K562 (cell line): ENCODE results near the gene SPRR2A. TPM values are rescaled to one million over a fixed set of nuclear protein-coding genes. Genes with fewer than 3 reads are reported as not detected.

Experiments used
- ATAC-seq: fragments of 200-7000 bp; cut with Tn5 transposase; 3 replicates; pipeline ENCODE4 v1.9.1; 2020; ENCODE audit warnings: moderate library complexity
- BruUV-seq: library from RNA; stranded (reverse); fragments of 400-500 nt; replicated peaks from 2 replicates; lab custom pipeline; 2021; lab: Mats Ljungman, UMichigan
- CTCF ChIA-PET: fragments of 300-600 bp; formaldehyde crosslinking; extraction: SDS; loops from one replicate; lab custom pipeline; 2021; ENCODE audit warnings: low intra/inter-chr PET ratio; lab: Yijun Ruan, JAX
- POLR2A ChIA-PET: fragments of 300-600, 350-650 bp; sonication (Branson Sonifier 250); formaldehyde crosslinking; extraction: SDS; loops from one replicate; lab custom pipeline; 2021; ENCODE audit warnings: antibody characterized with exemption, inconsistent platforms; lab: Yijun Ruan, JAX
- DNase-seq, 4 experiments: peaks; one replicate each; pipeline versions ENCODE4 v3.0.0 to v3.0.0-alpha.2; 2011 to 2018; ENCODE audit warnings: low spot score in 3 of 4, mixed read lengths in 3 of 4; ENCODE audit errors: extremely low read depth in 1 of 4
- FAIRE-seq: peaks from 2 replicates; lab custom pipeline; 2011; peaks lifted over from hg19 to GRCh38; lab: Jason Lieb, UNC
- H2AFZ ChIP-seq: 2 replicates; pipeline ENCODE4 v1.6.0; 2011; ENCODE audit warnings: low read depth, low read length, control low read depth, inconsistent platforms
- H3K27ac ChIP-seq: fragments of 200-600 bp; 3 replicates; pipeline ENCODE4 v1.8.0; 2011; ENCODE audit warnings: low read depth, mild to moderate bottlenecking, control low read depth, inconsistent platforms, low read length, moderate library complexity, mixed read lengths; ENCODE audit errors: extremely low read depth
- H3K27me3 ChIP-seq, 2 experiments: fragments of 300-600 bp in 1 of 2; 2 replicates in 1 of 2; 3 replicates in 1 of 2; pipeline versions ENCODE4 v1.6.0 to v1.8.0; 2011; ENCODE audit warnings: inconsistent platforms in 2 of 2, low read length in 2 of 2, mild to moderate bottlenecking in 1 of 2, mixed read lengths in 1 of 2, moderate library complexity in 1 of 2; ENCODE audit not compliant: control insufficient read depth in 2 of 2, insufficient read depth in 2 of 2
- H3K36me3 ChIP-seq: fragments of 300-600 bp; 3 replicates; pipeline ENCODE4 v1.8.0; 2011; ENCODE audit warnings: mild to moderate bottlenecking, low read length, inconsistent platforms; ENCODE audit not compliant: control insufficient read depth, insufficient read depth
- H3K4me1 ChIP-seq, 2 experiments: fragments of 200-600 bp in 1 of 2; replicated peaks in 1 of 2; 2 replicates in 1 of 2; 3 replicates in 1 of 2; pipeline versions ENCODE4 v1.5.1 to v1.8.0; 2011; ENCODE audit warnings: inconsistent platforms in 2 of 2, low read length in 2 of 2, mild to moderate bottlenecking in 1 of 2, mixed read lengths in 1 of 2, moderate library complexity in 1 of 2; ENCODE audit not compliant: control insufficient read depth in 2 of 2, insufficient read depth in 2 of 2
- H3K4me2 ChIP-seq: 2 replicates; pipeline ENCODE4 v1.6.1; 2011; ENCODE audit warnings: low read length, control low read depth, inconsistent platforms, mixed read lengths; ENCODE audit not compliant: insufficient read depth
- H3K4me3 ChIP-seq: fragments of 200-600 bp; sonication (generic), shearing (Covaris generic); 2 replicates; pipeline ENCODE4 v1.5.1; 2016; ENCODE audit warnings: control low read depth, inconsistent platforms
- H3K79me2 ChIP-seq: fragments of 200-600 bp; 3 replicates; pipeline ENCODE4 v1.8.0; 2011; ENCODE audit warnings: low read length, inconsistent platforms; ENCODE audit not compliant: control insufficient read depth, insufficient read depth
- H3K9ac ChIP-seq, 2 experiments: 2 replicates each; pipeline versions ENCODE4 v1.6.0 to v1.6.1; 2011; ENCODE audit warnings: low read depth in 2 of 2, low read length in 2 of 2, control low read depth in 1 of 2, inconsistent platforms in 1 of 2, mild to moderate bottlenecking in 1 of 2, mixed read lengths in 1 of 2; ENCODE audit not compliant: insufficient read depth in 1 of 2
- H3K9me1 ChIP-seq: one replicate; pipeline ENCODE4 v1.6.0; 2011; ENCODE audit warnings: inconsistent platforms, mild to moderate bottlenecking, low read length, moderate library complexity; ENCODE audit not compliant: control insufficient read depth, insufficient read depth
- H3K9me3 ChIP-seq: replicated peaks from 2 replicates; pipeline ENCODE4 v1.5.1; 2011; ENCODE audit warnings: low read depth, low read length, inconsistent platforms; ENCODE audit not compliant: control insufficient read depth, insufficient read depth
- H4K20me1 ChIP-seq: replicated peaks from 2 replicates; pipeline ENCODE4 v1.6.1; 2011; ENCODE audit warnings: low read length, inconsistent platforms, mixed read lengths; ENCODE audit not compliant: control insufficient read depth, insufficient read depth
- CREB5 ChIP-seq: fragments of 250-450 bp; sonication (Bioruptor Pico); IDR thresholded peaks from 2 replicates; pipeline ENCODE4 v1.5.0; 2020; ENCODE audit warnings: mild to moderate bottlenecking
- ELF4 ChIP-seq: fragments of 450-650 bp; formaldehyde crosslinking; IDR thresholded peaks from 2 replicates; pipeline ENCODE4 v1.4.0; 2022; ENCODE audit warnings: missing genetic modification characterization
- HCFC1 ChIP-seq: IDR thresholded peaks from 2 replicates; pipeline ENCODE4 v1.6.1; 2012; ENCODE audit warnings: low read depth, low read length, improper control_type of control experiment
- HMGN3 ChIP-seq: IDR thresholded peaks from 2 replicates; pipeline ENCODE4 v1.6.1; 2011; ENCODE audit warnings: borderline replicate concordance, low read depth, mild to moderate bottlenecking, mixed read lengths, low read length; ENCODE audit not compliant: insufficient read length; ENCODE audit errors: extremely low read depth
- MCM2 ChIP-seq: fragments of 450-650 bp; IDR thresholded peaks from 2 replicates; pipeline ENCODE4 v1.6.1; 2017; ENCODE audit warnings: low read depth, mild to moderate bottlenecking
- NUFIP1 ChIP-seq: fragments of 450-650 bp; IDR thresholded peaks from 2 replicates; pipeline ENCODE4 v1.6.1; 2018; ENCODE audit not compliant: partially characterized antibody
- PHB ChIP-seq: fragments of 250-450 bp; sonication (Bioruptor Pico); IDR thresholded peaks from 2 replicates; pipeline ENCODE4 v1.5.0; 2021
- PREB ChIP-seq: sonication (generic); formaldehyde crosslinking; IDR thresholded peaks from 2 replicates; pipeline ENCODE4 v1.8.1; 2023; ENCODE audit warnings: mild to moderate bottlenecking, missing genetic modification reagents
- SRSF1 ChIP-seq: fragments of 200-400 bp; formaldehyde crosslinking; IDR thresholded peaks from 2 replicates; pipeline ENCODE4 v1.6.1; 2017; ENCODE audit warnings: mild to moderate bottlenecking, low read depth, low read length, moderate library complexity
- TAF15 ChIP-seq: fragments of 200-400 bp; formaldehyde crosslinking; IDR thresholded peaks from 2 replicates; pipeline ENCODE4 v1.6.1; 2017; ENCODE audit warnings: mild to moderate bottlenecking, low read depth, low read length, moderate library complexity
- TOE1 ChIP-seq, 2 experiments: fragments of 450-650 bp in 1 of 2; sonication (generic) in 1 of 2; formaldehyde crosslinking in 1 of 2; IDR thresholded peaks; 2 replicates each; pipeline versions ENCODE4 v1.7.1 to v1.8.0; 2016 to 2022; ENCODE audit warnings: borderline replicate concordance in 2 of 2, mild to moderate bottlenecking in 2 of 2, antibody characterized with exemption in 1 of 2, inconsistent platforms in 1 of 2, low read depth in 1 of 2, missing genetic modification reagents in 1 of 2, moderate library complexity in 1 of 2
- ZFP1 ChIP-seq: fragments of 450-650 bp; formaldehyde crosslinking; IDR thresholded peaks from 2 replicates; pipeline ENCODE4 v1.4.0; 2020; ENCODE audit warnings: mild to moderate bottlenecking, mixed read lengths
- ZNF143 ChIP-seq: sonication (generic); formaldehyde crosslinking; IDR thresholded peaks from 2 replicates; pipeline ENCODE4 v1.9.0; 2022; ENCODE audit warnings: mild to moderate bottlenecking, missing genetic modification reagents
- ZNF280B ChIP-seq: fragments of 250-450 bp; sonication (Bioruptor Pico); IDR thresholded peaks from 2 replicates; pipeline ENCODE4 v1.5.1; 2021; ENCODE audit warnings: mild to moderate bottlenecking
- in situ Hi-C: fragments of 300-500 bp; cut with MboI; formaldehyde crosslinking; loops from 4 replicates; pipeline ENCODE4 v1.15.0; 2018; ENCODE audit warnings: inconsistent platforms, mixed read lengths
- intact Hi-C: fragments of 100-400 bp; cut with micrococcal nuclease; formaldehyde crosslinking; loops from 2 replicates; pipeline ENCODE4 v1.14.2; 2022
- polyA plus RNA-seq, 8 experiments: library from polyadenylated mRNA; depleted of rRNA in 4 of 8; stranded (reverse) in 5 of 8; unstranded in 3 of 8; fragments of >200 nt; fragmentation: Nextera tagmentation in 2 of 8; fragmentation: Illumina TruSeq in 1 of 8; extraction: Ambion mirVana in 2 of 8; extraction: Trizol in 1 of 8; gene quantifications; 2 replicates each; pipeline versions ENCODE4 v1.2.1 to v1.2.3, GENCODE V29; 2011 to 2014; ENCODE audit warnings: inconsistent platforms in 1 of 8, missing spikeins in 1 of 8
- total RNA-seq, 7 experiments: library from RNA; depleted of rRNA in 6 of 7; stranded (reverse); fragments of >200 nt in 6 of 7; fragmentation: Illumina TruSeq in 2 of 7; extraction: Trizol in 2 of 7; gene quantifications; 2 replicates each; pipeline versions ENCODE4 v1.2.1 to v1.2.3, GENCODE V29; 2011 to 2021; ENCODE audit warnings: low replicate concordance in 1 of 7
- TF ChIP-seq, protein P1 (sequence below): fragments of 450-650 bp; conservative IDR thresholded peaks from 2 replicates; pipeline ENCODE4 v1.6.1; 2016; ENCODE audit warnings: missing genetic modification characterization, low read depth, mild to moderate bottlenecking, control low read depth, missing compliant biosample characterization

The SPRR2A gene
- total and polyA plus RNA-seq, 9 of the 15 experiments (the other 6 are each of a cell fraction or from before 2014, with no cell fraction given), result 0.17 TPM; not detected in 8

DNA sequence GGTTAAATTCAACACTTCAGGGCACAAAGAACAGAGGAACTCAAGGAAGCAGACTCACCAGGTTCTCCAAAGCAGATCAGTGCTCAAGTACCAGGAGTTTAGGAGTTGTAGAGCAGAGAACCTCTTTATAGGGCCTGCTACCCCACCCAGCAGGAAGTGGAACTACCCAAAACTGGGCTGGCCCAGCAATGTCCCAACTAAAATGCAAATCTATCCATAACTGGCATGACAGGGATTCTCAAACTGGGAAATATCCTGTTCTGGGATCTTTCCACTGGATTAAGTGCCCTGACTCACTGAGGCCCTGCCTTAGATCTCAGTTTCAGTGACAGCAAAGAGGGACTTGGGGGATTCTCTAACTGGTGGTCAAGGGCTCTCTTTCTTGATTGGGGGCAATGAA is 37.1 kb upstream of the SPRR2A start, which contains the start of gene SPRR2E:
Gene SPRR2E (minus strand): TSS at position 101 of the 400 bp plus-strand sequence. CDS start 775 bp downstream, outside the sequence.
- Histone ChIP-seq H3K9me3 (no peaks in the 10 kb centered on the region), H3K27ac (no peak within 1 kb of the TSS), H3K79me2 (no peaks in the 10 kb centered on the region), H3K4me3 (no peak within 1 kb of the TSS), H3K9ac (no peak within 1 kb of the TSS), H3K36me3 (no peaks in the 10 kb centered on the region), H3K4me1 (no peaks in the 10 kb centered on the region; a peak in 1 of 5 replicates), H3K4me2 (no peak within 1 kb of the TSS), H3K27me3 (no peaks in the 10 kb centered on the region), H4K20me1 (no peaks in the 10 kb centered on the region), H2AFZ (no peak within 1 kb of the TSS), H3K9me1 (no peaks in the 10 kb centered on the region)
- DNase-seq (no peak), FAIRE-seq (no peak), ATAC-seq (no peak)
- intact Hi-C loops (no loop called here), in situ Hi-C loops (no loop called here)
- ChIA-PET CTCF (no interaction called here), POLR2A (no interaction called here)
- no TSS peak for BruUV-seq
- no peak for TF ChIP-seq TAF15
- TF ChIP-seq HMGN3, result no peak
- TF ChIP-seq HCFC1, result no peak
- no peak for TF ChIP-seq ELF4 (CRISPR knock-in tag)
- TF ChIP-seq TOE1 (IDR thresholded peaks at IDR 0.05; ENCODE audit: borderline replicate concordance), result no peak
- no peak for TF ChIP-seq TOE1 (CRISPR knock-in tag; IDR thresholded peaks at IDR 0.05; ENCODE audit: borderline replicate concordance, low read depth)
- TF ChIP-seq PREB (CRISPR knock-in tag), result no peak
- TF ChIP-seq ZNF143 (CRISPR knock-in tag), result no peak
- TF ChIP-seq, protein P1, sequence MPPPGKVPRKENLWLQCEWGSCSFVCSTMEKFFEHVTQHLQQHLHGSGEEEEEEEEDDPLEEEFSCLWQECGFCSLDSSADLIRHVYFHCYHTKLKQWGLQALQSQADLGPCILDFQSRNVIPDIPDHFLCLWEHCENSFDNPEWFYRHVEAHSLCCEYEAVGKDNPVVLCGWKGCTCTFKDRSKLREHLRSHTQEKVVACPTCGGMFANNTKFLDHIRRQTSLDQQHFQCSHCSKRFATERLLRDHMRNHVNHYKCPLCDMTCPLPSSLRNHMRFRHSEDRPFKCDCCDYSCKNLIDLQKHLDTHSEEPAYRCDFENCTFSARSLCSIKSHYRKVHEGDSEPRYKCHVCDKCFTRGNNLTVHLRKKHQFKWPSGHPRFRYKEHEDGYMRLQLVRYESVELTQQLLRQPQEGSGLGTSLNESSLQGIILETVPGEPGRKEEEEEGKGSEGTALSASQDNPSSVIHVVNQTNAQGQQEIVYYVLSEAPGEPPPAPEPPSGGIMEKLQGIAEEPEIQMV (tag), result no peak
- TF ChIP-seq ZFP1, result no peak
- no peak for TF ChIP-seq SRSF1
- no peak for TF ChIP-seq CREB5 (CRISPR knock-in tag)
- TF ChIP-seq PHB (CRISPR knock-in tag), result no peak
- TF ChIP-seq MCM2, result no peak
- no peak for TF ChIP-seq NUFIP1
- no peak for TF ChIP-seq ZNF280B (CRISPR knock-in tag)
